ENCODE measurements around the gene ZNF688.

ZNF688 gene

GRCh38 chr16:30615358-30616091, 44.0 kb upstream of the ZNF688 start:
- TF ChIP-seq, protein P1, sequence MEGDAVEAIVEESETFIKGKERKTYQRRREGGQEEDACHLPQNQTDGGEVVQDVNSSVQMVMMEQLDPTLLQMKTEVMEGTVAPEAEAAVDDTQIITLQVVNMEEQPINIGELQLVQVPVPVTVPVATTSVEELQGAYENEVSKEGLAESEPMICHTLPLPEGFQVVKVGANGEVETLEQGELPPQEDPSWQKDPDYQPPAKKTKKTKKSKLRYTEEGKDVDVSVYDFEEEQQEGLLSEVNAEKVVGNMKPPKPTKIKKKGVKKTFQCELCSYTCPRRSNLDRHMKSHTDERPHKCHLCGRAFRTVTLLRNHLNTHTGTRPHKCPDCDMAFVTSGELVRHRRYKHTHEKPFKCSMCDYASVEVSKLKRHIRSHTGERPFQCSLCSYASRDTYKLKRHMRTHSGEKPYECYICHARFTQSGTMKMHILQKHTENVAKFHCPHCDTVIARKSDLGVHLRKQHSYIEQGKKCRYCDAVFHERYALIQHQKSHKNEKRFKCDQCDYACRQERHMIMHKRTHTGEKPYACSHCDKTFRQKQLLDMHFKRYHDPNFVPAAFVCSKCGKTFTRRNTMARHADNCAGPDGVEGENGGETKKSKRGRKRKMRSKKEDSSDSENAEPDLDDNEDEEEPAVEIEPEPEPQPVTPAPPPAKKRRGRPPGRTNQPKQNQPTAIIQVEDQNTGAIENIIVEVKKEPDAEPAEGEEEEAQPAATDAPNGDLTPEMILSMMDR (IDR thresholded peaks at IDR 0.05; ENCODE audit: poor library complexity, severe bottlenecking), result no peak
- DNase-seq (ENCODE audit: low spot score), result no peak
- Histone ChIP-seq H3K36me3 (ENCODE audit: low read depth) (no peaks in the 10 kb centered on the region), H3K4me3 (ENCODE audit: severe bottlenecking) (no peak overlapping the region), H3K9me3 (ENCODE audit: severe bottlenecking) (no peaks in the 10 kb centered on the region), H3K4me1 (ENCODE audit: insufficient read depth, poor library complexity, severe bottlenecking) (peaks cover 2% of the 10 kb centered on the region), H3K27ac (ENCODE audit: poor library complexity, severe bottlenecking) (no peak overlapping the region), H3K27me3 (ENCODE audit: insufficient read depth, poor library complexity, severe bottlenecking) (no peaks in the 10 kb centered on the region)
- no peak for ATAC-seq (ENCODE audit: low read depth)

DNA sequence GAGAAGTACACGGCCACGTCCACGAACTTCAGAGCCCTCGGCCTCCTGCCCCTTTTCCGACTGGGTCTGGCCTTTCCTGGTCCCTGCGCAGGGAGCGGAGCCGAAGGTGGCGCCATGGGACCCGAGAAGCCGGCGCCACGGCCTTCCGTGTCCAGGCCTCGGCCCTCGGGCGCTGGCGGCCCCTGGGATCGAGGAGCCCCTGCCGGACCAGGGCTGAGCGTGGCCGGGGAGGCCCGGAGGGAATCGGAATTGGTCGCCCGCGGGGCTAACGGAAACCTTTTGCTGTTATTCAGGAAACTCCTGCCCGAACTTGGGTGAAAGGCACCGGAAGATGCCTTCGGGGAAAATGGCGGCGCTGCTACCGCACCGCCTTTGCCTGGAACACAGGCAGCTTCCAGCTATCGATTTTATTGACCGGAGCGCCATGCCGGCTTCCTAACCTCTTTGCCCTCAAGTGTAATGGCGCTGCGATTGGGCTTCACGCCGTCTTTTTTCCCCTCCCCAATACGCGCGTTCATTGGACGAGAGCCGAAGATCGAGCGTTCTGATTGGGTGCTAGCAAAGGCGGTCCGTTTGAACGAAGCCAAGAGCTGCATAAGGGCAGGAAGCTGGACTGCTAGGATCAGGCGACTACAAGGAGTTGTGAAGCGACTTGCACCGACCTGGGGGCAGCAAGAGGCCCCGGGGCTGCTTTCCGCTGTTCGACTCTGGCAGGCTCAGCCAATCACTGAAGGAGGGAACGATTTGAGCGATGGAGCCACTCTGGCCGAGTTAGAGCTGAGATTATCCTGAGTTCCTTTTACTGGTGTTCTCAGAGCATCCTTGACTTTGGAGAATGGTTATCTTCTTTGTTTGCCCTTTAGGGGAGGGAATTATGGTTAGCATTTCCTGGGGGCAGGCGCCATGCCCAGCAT, 38.7 kb upstream of the ZNF688 start, which contains the start of gene ZNF689:
Gene ZNF689, minus strand, starts transcription at position 464 of the 914 bp plus-strand sequence. Its CDS starts 348 bp downstream, at position 116.
- peaks cover 2% of the 10 kb centered on the region for H3K4me1 ChIP-seq (ENCODE audit: insufficient read depth, poor library complexity, severe bottlenecking)
- peak within 1 kb of the TSS; percentile 90 for H3K4me3 ChIP-seq (ENCODE audit: severe bottlenecking)
- peak within 1 kb of the TSS; percentile 67 for H3K27ac ChIP-seq (ENCODE audit: poor library complexity, severe bottlenecking)
- TF ChIP-seq, protein P1 (IDR thresholded peaks at IDR 0.05; ENCODE audit: poor library complexity, severe bottlenecking), result no peak
- no peaks in the 10 kb centered on the region for H3K9me3 ChIP-seq (ENCODE audit: severe bottlenecking)
- no peaks in the 10 kb centered on the region for H3K27me3 ChIP-seq (ENCODE audit: insufficient read depth, poor library complexity, severe bottlenecking)
- DNase-seq (ENCODE audit: low spot score), result peak; percentile 86
- ATAC-seq (ENCODE audit: low read depth), result peak; percentile 91
- H3K36me3 ChIP-seq (ENCODE audit: low read depth), result peaks cover 29% of the 10 kb centered on the region

DNA sequence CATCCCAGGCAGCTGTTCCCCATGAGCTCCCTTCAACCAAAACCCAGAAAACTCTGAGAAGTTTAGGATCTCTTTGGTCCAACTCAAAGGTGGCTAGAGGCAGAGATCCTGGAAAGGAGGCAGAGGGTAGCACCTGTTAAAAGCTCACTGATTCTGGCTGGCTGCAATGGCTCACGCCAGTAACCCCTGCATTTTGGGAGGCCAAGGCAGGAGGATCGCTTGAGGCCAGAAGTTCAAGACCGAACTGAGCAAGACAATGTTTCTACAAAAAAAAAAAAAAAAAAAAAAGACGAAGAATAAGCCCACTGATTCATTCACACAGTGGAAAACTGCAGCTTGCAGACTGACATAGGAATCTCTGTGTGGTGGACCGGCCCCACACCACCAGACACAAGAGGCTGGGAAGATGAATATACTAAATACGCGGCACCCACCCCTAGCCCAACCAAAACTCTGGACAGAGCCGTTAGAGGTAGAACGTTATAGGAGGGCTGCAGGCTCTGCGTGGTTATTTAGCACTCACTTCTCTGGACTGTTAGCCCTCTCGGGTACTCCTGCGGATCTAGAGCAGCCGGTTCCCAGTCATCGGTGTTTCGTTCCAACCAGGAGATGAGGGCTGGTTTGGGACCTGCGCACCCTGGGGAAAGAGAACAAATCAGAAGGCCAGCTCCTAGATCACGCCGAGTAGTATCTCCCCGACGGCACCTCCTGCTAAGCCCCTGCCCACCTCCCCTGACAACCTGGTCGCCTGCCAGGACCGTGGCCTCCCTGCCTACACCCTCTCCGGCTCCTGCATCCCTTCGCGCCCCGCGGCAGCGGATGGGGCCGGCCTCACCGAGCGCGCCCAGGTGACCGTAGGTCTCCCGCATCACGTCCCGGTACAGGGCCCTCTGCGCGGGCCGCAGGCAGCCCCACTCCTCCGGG, 37.8 kb upstream of the ZNF688 start:
- Histone ChIP-seq H3K4me1 (ENCODE audit: insufficient read depth, poor library complexity, severe bottlenecking) (peaks cover 2% of the 10 kb centered on the region), H3K36me3 (ENCODE audit: low read depth) (peaks cover 38% of the 10 kb centered on the region), H3K27me3 (ENCODE audit: insufficient read depth, poor library complexity, severe bottlenecking) (no peaks in the 10 kb centered on the region), H3K9me3 (ENCODE audit: severe bottlenecking) (no peaks in the 10 kb centered on the region), H3K4me3 (ENCODE audit: severe bottlenecking) (peak overlapping the region; percentile 90), H3K27ac (ENCODE audit: poor library complexity, severe bottlenecking) (peak overlapping the region; percentile 67)
- TF ChIP-seq, protein P1 (IDR thresholded peaks at IDR 0.05; ENCODE audit: poor library complexity, severe bottlenecking), result no peak
- no peak for DNase-seq (ENCODE audit: low spot score)
- ATAC-seq (ENCODE audit: low read depth), result peak; percentile 54

- no peak for DNase-seq (ENCODE audit: low spot score)
- Histone ChIP-seq H3K27me3 (ENCODE audit: insufficient read depth, poor library complexity, severe bottlenecking) (no peaks in the 10 kb centered on the region), H3K27ac (ENCODE audit: poor library complexity, severe bottlenecking) (no peak overlapping the region), H3K4me3 (ENCODE audit: severe bottlenecking) (no peak overlapping the region), H3K36me3 (ENCODE audit: low read depth) (peaks cover 52% of the 10 kb centered on the region), H3K4me1 (ENCODE audit: insufficient read depth, poor library complexity, severe bottlenecking) (peaks cover 2% of the 10 kb centered on the region), H3K9me3 (ENCODE audit: severe bottlenecking) (no peaks in the 10 kb centered on the region)
- TF ChIP-seq, protein P1 (IDR thresholded peaks at IDR 0.05; ENCODE audit: poor library complexity, severe bottlenecking), result no peak
- no peak for ATAC-seq (ENCODE audit: low read depth)
These were observed 34.5 kb upstream of the ZNF688 start for GRCh38 chr16:30606004-30606403.

All from RWPE2 (cell line).